GM18870 (cell line): Measurements from ENCODE around the gene CTNNBIP1.

Experiments
- ATAC-seq: cut with Tn5 transposase; IDR thresholded peaks from one replicate; pipeline ENCODE4 v1.9.1; 2021; ENCODE audit warnings: moderate library complexity; ENCODE audit not compliant: unreplicated experiment

CTNNBIP1 gene

GRCh38 chr1:9835758-9836631 is 74.1 kb downstream of the CTNNBIP1 start:
- no peak for ATAC-seq

GRCh38 chr1:9835404-9835757 is 74.7 kb downstream of the CTNNBIP1 start:
- ATAC-seq = no peak

- no peak for ATAC-seq
These were observed 76.4 kb downstream of the CTNNBIP1 start for GRCh38 chr1:9833632-9834031.

DNA sequence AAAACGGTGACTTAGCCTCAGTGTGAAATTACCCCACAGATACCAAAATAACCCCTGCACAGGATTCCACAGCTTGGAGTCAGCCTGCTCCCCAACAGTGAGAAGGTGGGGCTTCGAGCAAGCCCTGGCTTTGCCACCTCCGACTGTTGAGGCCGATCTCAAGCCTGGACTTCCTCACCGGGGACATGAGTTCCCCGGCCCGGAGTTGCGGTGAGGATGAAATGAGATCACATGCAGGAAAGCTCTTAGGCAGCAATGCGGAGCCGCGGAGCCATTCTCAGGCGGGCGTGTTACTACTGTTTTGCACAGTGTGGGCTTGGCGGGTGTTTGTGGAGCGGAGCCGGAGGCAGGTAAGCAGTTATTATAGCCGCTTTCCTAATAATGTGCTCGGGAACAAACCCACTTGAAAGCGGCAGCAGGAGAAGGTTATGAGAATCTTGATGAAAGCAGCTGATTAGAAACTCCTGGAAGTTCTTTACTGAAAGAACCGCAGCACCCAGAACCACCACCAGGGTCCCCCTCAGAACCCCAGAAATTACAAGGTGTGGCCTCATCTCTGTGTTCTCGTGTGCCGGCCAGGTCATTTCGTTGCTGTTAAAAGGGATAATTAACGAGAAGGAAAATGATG is 82.4 kb downstream of the CTNNBIP1 start:
- no peak for ATAC-seq

GRCh38 chr1:9826616-9827015 is 83.5 kb downstream of the CTNNBIP1 start:
- no peak for ATAC-seq

- ATAC-seq = no peak
These were observed 84.0 kb downstream of the CTNNBIP1 start for GRCh38 chr1:9826087-9826486.

DNA sequence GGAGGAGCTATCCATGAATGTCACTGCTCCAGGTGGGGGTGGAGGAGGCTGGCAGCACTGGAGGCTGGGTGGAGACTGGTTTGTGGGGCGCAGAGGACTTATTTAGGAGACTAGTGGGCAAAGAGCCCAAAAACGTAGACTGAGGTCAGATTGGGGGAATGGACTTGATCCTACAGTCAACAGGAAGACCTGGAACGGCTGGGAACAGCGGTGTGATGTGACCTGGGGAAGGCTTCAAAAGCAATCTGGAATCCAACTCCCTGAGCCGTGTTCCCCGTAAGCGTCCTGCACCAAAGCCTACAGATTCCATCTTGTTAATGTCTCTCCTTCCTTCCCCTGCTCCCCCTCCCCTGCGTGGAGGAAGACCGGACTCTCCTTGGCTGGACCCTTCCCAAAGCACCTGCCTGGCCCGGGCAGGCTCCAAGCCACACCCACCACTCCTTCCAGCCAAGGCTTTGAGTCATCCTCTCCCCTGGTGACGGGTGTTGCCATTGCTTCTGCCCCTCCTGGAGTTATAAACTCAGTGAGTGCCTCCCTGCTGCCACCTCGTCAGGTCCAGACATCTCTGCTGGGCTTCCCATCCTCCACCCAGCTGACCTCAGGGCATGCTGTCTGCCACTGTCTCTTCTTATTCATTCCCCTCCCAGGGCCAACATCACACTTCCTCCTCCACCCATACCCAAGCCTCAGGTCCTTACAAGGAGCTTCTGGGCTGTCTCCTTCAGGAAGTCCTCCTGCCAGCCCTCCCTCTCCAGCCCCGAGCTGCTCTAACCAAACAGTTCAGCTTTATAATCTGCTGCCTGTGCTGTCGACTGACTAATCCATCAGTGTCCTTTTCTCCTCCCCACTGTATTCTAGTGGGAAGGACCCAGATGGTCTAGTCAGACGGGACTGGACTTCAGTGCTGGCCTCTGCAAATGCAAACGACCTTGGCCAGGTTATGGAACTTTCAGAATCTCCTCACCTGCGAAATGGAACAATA is 84.7 kb downstream of the CTNNBIP1 start:
- no peak for ATAC-seq

GRCh38 chr1:9824702-9825089 is 85.4 kb downstream of the CTNNBIP1 start:
- ATAC-seq = no peak

DNA sequence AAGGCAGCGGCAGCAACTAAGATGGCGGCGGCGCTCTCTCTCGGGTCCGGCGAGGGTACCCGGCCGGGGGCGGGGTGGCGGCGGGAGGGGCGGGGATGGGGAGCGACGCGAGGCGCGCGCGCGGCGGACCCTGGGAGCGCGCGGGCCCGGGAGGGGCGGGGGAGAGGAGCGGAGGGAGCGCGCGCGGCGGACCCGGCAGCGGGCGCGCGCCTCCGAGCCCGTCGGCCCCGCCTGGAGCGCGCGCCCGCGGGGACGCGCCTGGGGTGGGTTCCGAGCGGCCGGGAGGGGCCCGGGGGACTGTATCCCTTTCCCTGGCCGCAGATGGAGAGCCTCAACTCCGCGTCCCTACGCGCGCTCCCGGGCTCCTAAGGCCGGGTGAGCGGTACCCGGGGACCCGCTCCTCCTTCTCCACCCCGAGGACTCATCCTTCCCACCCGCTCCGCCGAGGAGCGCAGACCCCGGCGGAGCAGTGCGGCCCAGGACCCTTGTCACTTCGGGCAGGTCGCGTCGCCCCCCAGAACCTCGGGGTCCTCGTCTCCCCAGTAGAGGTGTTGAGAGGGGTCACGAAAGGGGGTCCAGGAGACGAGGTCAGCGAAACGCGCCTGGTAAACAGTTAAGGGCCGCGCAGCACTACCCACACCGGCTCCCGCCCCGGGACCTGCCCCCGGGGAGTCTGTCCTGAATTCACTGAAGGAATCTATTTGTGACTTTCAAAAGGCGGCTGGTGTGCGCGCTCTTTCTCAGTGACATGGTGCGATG is 85.9 kb downstream of the CTNNBIP1 start, which contains the start of gene CLSTN1:
Gene CLSTN1 (minus strand): TSS at position 23 of the 759 bp plus-strand sequence. CDS start 232 bp downstream, outside the sequence.
- ATAC-seq = no peak

DNA sequence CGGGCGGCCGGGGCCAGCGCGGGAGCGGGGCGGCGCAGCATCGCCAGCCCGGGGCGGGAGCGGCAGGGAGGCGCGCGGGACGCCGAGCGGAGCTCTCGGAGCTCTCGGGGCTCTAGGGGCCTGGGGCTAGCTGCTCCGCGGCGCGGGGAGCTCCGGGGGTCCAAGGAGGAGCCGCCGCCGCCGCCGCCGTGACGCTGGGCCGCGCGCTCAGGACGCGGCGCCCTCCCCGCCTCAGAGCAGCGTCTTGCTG is 86.5 kb downstream of the CTNNBIP1 start:
- no peak for ATAC-seq

- no peak for ATAC-seq
These were observed 87.0 kb downstream of the CTNNBIP1 start for GRCh38 chr1:9822897-9823692.

GRCh38 chr1:9822490-9822889 is 87.6 kb downstream of the CTNNBIP1 start:
- no peak for ATAC-seq

DNA sequence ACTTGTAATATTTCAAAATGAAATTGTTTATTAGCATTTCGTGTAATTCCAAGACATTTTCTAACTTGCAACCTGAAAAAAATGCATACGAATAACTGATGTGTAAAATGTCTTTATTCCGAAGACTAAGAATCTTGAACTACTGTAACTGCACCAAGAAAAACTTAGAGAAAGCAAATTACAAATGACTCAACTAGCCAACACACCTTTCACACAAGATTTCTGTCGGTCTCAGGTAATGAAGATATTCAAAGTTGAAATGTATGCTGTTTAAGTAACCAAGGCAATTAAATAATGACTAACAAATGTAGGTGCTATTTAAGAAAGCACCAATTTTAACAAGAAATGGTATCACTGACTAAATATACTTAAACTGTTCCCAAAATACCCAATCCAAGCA is 88.4 kb downstream of the CTNNBIP1 start:
- ATAC-seq = no peak

GRCh38 chr1:9820521-9820920 is 89.5 kb downstream of the CTNNBIP1 start:
- no peak for ATAC-seq

- no peak for ATAC-seq
These were observed 92.3 kb downstream of the CTNNBIP1 start for GRCh38 chr1:9817734-9818133.

- ATAC-seq = no peak
These were observed 93.9 kb downstream of the CTNNBIP1 start for GRCh38 chr1:9816199-9816598.

GRCh38 chr1:9815150-9815549 is 94.9 kb downstream of the CTNNBIP1 start:
- no peak for ATAC-seq

DNA sequence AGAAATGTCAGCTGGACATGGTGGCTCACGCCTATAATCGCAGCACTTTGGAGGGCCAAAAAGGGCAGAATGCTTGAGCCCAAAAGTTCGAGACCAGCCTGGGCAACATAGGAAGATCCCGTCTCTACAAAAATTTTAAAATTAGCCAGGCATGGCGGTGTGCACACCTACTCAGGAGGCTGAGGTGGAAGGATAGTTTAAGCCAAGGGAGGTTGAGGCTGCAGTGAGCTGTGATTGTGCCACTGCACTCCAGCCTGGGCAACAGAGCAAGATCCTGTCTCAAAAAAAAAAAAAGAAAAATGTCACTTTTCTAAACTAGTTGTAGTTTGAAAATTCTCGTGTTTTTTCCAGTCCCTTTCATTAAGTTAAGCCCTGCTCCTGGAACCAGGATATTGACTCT is 95.5 kb downstream of the CTNNBIP1 start:
- no peak for ATAC-seq

DNA sequence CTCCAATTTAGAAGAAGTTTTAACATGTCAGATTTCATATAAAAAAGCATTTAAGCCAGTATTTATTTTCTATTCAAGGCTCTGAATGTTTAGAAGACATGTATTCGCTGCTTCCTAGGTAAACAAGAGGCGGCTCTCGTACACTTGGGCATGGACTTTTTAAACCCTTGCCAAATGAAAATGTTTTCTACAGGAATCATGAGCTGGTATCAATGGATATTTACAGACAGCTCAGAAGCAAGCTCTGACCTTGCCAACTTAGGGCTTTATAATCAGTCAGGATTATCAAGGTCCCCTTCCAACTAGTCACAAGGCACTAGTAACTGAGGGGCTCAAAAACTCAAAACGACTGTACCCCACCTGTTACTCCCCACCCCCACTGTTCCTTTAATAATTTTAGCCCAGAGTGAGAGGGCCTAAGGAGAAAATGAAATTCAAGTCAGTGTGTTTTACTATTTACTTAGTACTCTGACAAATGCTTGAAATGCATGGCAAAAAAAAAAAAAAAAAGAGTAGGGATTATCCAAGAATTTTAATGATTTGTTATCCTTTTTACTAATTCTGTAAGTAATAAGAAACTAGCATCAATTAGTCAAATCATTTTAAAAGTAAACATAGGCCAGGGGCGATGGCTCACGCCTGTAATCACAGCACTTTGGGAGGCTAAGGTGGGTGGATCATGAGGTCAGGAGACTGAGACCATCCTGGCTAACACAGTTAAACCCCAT is 98.7 kb downstream of the CTNNBIP1 start:
- ATAC-seq = no peak
